ENCODE results near the gene PWWP2B.
A peak's percentile ranks its signal among the peaks of the same experiment; 100 is the strongest.

The PWWP2B gene

GRCh38 chr10:132451506-132452215 lies 54.7 kb downstream of the PWWP2B start:
- Mint-ChIP-seq H3K4me1 (peaks cover 19% of the 10 kb centered on the region), H3K4me3 (no peak overlapping the region), H3K27ac (no peak overlapping the region), H3K9me3 (no peaks in the 10 kb centered on the region), H3K36me3 (ENCODE audit: low read depth) (no peaks in the 10 kb centered on the region), H3K27me3 (ENCODE audit: low read depth, poor library complexity) (peaks cover 19% of the 10 kb centered on the region)
- DNase-seq, result peak; percentile 19
- no peak for TF ChIP-seq CTCF (IDR thresholded peaks at IDR 0.05)

DNA sequence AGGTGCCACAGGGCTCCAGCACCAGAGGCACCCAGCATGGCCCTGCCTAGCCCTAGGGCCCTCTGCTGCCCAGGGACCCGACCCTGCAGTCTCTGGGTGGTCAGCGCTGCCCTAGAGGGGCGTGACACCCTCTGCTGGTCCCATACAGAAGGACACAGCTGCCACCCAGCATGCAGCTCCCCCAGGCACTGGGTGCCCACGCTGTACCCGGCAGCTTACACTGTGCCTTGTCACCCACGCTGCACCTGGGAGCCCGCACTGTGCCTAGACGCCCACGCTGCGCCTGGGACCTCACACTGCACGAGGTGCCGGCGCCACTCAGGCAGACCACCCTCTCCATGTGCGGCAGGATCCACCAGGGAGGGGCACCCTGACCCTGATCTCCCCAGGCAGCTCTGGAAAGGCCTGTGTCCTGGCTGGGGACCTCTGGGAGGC lies 55.2 kb downstream of the PWWP2B start:
- Mint-ChIP-seq H3K36me3 (ENCODE audit: low read depth) (no peaks in the 10 kb centered on the region), H3K4me3 (no peak overlapping the region), H3K27ac (no peak overlapping the region), H3K9me3 (no peaks in the 10 kb centered on the region), H3K4me1 (peaks cover 16% of the 10 kb centered on the region), H3K27me3 (ENCODE audit: low read depth, poor library complexity) (peaks cover 22% of the 10 kb centered on the region)
- peak; percentile 25 for DNase-seq
- peak; percentile 8 for TF ChIP-seq CTCF (IDR thresholded peaks at IDR 0.05)

GRCh38 chr10:132452651-132453469 lies 55.9 kb downstream of the PWWP2B start:
- peaks cover 10% of the 10 kb centered on the region for H3K4me1 Mint-ChIP-seq
- peaks cover 22% of the 10 kb centered on the region for H3K27me3 Mint-ChIP-seq (ENCODE audit: low read depth, poor library complexity)
- peak; percentile 95 for TF ChIP-seq CTCF (IDR thresholded peaks at IDR 0.05)
- H3K27ac Mint-ChIP-seq, result no peak overlapping the region
- H3K9me3 Mint-ChIP-seq, result no peaks in the 10 kb centered on the region
- peak overlapping the region; percentile 58 for H3K4me3 Mint-ChIP-seq
- peak; percentile 93 for DNase-seq
- no peaks in the 10 kb centered on the region for H3K36me3 Mint-ChIP-seq (ENCODE audit: low read depth)

GRCh38 chr10:132453470-132453861 lies 56.5 kb downstream of the PWWP2B start:
- TF ChIP-seq CTCF (IDR thresholded peaks at IDR 0.05), result no peak
- Mint-ChIP-seq H3K4me1 (peaks cover 5% of the 10 kb centered on the region), H3K27me3 (ENCODE audit: low read depth, poor library complexity) (peaks cover 24% of the 10 kb centered on the region), H3K36me3 (ENCODE audit: low read depth) (no peaks in the 10 kb centered on the region), H3K27ac (no peak overlapping the region), H3K4me3 (peak overlapping the region; percentile 58), H3K9me3 (no peaks in the 10 kb centered on the region)
- DNase-seq, result no peak

DNA sequence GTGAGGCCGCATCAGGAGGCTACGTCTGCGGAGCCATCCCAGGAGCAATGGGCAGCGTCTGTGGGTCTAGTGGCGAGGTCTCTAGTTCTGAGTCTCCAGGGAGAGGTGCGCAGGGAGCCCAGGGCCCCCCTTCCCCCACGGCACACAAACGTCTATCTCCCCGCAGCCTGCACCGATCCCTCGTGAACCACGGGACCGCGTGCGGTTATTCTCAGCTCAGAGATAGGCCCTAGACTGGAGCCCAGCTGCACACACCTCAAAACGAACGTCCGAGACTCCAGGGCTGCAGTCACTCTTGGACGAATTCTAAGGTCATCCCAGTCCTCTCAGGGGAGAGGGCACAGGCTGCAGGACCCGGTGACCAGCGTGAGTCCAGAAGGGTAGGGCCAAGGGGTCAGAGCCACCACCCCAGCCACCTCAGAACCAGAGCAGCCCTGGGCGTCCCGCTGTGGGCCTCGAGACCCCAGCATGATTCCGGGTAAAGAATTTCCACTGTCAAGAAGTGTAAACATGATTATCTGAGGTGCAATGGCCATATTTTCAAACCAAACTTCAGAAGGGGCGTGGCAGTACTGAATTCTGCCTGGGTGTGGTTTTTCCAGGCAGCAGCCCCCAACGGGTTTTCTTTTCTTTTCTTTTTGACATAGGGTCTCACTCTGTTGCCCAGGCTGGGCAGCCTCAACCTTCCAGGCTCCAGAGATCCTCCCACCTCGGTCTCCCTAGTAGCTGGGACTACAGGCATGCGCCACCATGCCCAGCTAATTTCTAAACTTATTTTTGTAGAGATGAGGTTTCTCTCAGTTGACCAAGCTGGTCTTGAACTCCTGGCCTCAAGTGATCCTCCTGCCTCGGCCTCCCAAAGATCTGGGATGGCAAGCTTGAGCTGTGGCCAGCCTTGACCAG lies 57.5 kb downstream of the PWWP2B start:
- Mint-ChIP-seq H3K4me1 (peaks cover 5% of the 10 kb centered on the region), H3K27me3 (ENCODE audit: low read depth, poor library complexity) (peaks cover 27% of the 10 kb centered on the region), H3K9me3 (no peaks in the 10 kb centered on the region), H3K27ac (no peak overlapping the region), H3K36me3 (ENCODE audit: low read depth) (no peaks in the 10 kb centered on the region), H3K4me3 (no peak overlapping the region)
- DNase-seq, result no peak
- TF ChIP-seq CTCF (IDR thresholded peaks at IDR 0.05), result no peak

Measured in nephron progenitor cell (in vitro differentiated cells).